SK-N-SH treated with all-trans-retinoic acid at 6 μM for 48 hours (cell line): ENCODE results near the gene ALG10B.

Source experiments
- ARNTL ChIP-seq: fragments of 450-650 bp; formaldehyde crosslinking; IDR thresholded peaks from 2 replicates; pipeline ENCODE4 v1.5.0; 2020; ENCODE audit warnings: low read depth, mild to moderate bottlenecking, moderate library complexity, borderline replicate concordance
- BACH2 ChIP-seq: fragments of 250-450 bp; sonication (Bioruptor Pico); IDR thresholded peaks from 2 replicates; pipeline ENCODE4 v1.9.0; 2021; ENCODE audit warnings: mild to moderate bottlenecking, borderline replicate concordance
- PATZ1 ChIP-seq: fragments of 250-450 bp; sonication (Bioruptor Pico); IDR thresholded peaks from 2 replicates; pipeline ENCODE4 v1.8.0; 2020; ENCODE audit warnings: mild to moderate bottlenecking, moderate library complexity, borderline replicate concordance
- PPARA ChIP-seq: fragments of 250-450 bp; sonication (Bioruptor Pico); IDR thresholded peaks from 2 replicates; pipeline ENCODE4 v1.5.0; 2020; ENCODE audit warnings: mild to moderate bottlenecking, borderline replicate concordance
- TSHZ2 ChIP-seq: fragments of 250-450 bp; sonication (Bioruptor Pico); IDR thresholded peaks from 2 replicates; pipeline ENCODE4 v1.5.0; 2020; ENCODE audit warnings: mild to moderate bottlenecking, moderate library complexity
- ZNF565 ChIP-seq: fragments of 450-650 bp; formaldehyde crosslinking; conservative IDR thresholded peaks from 2 replicates; pipeline ENCODE4 v1.5.0; 2020; ENCODE audit warnings: low read depth, mild to moderate bottlenecking, moderate library complexity
- ZNF70 ChIP-seq: fragments of 450-650 bp; formaldehyde crosslinking; IDR thresholded peaks from 2 replicates; pipeline ENCODE4 v1.5.0; 2020; ENCODE audit warnings: mild to moderate bottlenecking, moderate library complexity
- TF ChIP-seq, protein P1 (sequence below): fragments of 250-450 bp; sonication (Bioruptor Pico); IDR thresholded peaks from 2 replicates; pipeline ENCODE4 v1.5.1; 2020; ENCODE audit warnings: low read depth, mild to moderate bottlenecking, moderate library complexity

- TF ChIP-seq ZNF70 (CRISPR knock-in tag) (no peak), ZNF565 (CRISPR knock-in tag) (no peak), TSHZ2 (CRISPR knock-in tag) (no peak), PPARA (CRISPR knock-in tag) (no peak), BACH2 (no peak), PATZ1 (CRISPR knock-in tag) (no peak), ARNTL (no peak)
- TF ChIP-seq, protein P1, sequence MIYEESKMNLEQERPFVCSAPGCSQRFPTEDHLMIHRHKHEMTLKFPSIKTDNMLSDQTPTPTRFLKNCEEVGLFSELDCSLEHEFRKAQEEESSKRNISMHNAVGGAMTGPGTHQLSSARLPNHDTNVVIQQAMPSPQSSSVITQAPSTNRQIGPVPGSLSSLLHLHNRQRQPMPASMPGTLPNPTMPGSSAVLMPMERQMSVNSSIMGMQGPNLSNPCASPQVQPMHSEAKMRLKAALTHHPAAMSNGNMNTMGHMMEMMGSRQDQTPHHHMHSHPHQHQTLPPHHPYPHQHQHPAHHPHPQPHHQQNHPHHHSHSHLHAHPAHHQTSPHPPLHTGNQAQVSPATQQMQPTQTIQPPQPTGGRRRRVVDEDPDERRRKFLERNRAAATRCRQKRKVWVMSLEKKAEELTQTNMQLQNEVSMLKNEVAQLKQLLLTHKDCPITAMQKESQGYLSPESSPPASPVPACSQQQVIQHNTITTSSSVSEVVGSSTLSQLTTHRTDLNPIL, result no peak
These were observed 27.2 kb upstream of the ALG10B start for GRCh38 chr12:38289396-38289795.
